T47D (cell line): Measurements from ENCODE around the gene SLC6A19.

Source experiments
- DNase-seq, 2 experiments: peaks; one replicate each; pipeline versions ENCODE4 v3.0.0 to v3.0.0-alpha.2; 2011 to 2012; ENCODE audit warnings: low read depth in 1 of 2, low spot score in 1 of 2
- JUND ChIP-seq: IDR thresholded peaks from 2 replicates; pipeline ENCODE4 v1.6.1; 2012; ENCODE audit warnings: low read depth
- in situ Hi-C: cut with HindIII; loops from 2 replicates; pipeline ENCODE4 v1.10.0; 2016; ENCODE audit warnings: low sequenced_read_pairs, low pct_unique_long_range_greater_than_20kb

Gene SLC6A19

GRCh38 chr5:1169211-1170115 is 31.9 kb upstream of the SLC6A19 start:
- no peak for DNase-seq
- TF ChIP-seq JUND: no peak
- in situ Hi-C loops: no loop called here

DNA sequence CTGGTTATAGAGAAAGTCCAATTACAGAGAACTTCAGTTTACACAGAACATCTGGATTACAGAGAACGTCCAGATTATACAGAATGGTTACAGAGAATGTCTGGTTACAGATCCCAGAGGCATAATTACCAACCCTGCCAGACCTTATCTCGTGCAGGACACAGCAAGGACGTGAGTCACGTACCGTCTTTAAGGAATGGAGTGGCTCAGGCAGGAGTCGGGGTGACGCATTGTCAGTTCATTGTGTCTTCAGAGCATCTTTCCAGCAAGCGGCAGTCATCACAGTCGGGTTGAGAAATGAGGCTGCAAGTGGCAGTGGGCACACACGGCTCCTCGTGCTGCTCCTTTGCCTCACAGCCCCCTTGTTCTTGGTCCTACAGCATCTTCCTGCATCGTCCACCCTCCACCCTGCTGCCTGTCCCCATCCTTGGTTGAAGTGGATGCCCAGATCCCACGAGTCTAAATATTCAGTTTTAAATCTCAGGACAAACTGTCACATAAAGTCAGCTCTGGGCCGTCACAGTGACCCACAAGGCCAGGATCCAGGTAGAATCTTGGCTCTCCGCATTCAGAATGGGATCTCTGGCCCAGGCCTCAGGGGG is 30.0 kb upstream of the SLC6A19 start:
- no peak for DNase-seq
- in situ Hi-C loops: no loop called here
- no peak for TF ChIP-seq JUND

DNA sequence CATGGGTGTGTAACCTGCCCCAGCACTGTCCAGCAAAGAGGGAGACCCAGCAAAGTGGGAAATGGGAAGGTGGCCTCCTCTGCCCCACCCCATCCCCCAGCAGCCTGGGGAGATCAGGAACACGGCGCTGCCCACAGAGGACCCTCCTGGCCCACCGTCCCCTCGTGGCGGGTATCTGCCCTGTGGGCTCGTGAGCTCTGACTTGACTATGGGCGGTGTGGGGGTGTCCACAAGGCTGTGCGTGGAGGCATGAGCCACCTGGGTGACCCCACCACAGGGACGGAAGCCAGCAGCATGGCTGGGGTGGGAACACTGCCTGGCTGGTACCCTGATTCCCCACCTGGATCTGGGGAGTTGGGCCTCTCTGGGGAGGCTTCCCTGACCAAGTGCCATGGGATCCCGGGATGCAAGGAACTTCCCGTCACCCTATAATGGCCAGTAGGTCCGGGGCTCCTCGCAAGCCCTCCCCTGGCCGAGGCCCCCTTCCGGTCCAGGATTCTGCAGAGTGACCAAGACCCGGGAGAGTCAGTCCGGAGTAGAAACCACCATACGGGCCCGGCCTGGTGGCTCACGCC is 29.3 kb upstream of the SLC6A19 start:
- no peak for TF ChIP-seq JUND
- in situ Hi-C loops: no loop called here
- no peak for DNase-seq

DNA sequence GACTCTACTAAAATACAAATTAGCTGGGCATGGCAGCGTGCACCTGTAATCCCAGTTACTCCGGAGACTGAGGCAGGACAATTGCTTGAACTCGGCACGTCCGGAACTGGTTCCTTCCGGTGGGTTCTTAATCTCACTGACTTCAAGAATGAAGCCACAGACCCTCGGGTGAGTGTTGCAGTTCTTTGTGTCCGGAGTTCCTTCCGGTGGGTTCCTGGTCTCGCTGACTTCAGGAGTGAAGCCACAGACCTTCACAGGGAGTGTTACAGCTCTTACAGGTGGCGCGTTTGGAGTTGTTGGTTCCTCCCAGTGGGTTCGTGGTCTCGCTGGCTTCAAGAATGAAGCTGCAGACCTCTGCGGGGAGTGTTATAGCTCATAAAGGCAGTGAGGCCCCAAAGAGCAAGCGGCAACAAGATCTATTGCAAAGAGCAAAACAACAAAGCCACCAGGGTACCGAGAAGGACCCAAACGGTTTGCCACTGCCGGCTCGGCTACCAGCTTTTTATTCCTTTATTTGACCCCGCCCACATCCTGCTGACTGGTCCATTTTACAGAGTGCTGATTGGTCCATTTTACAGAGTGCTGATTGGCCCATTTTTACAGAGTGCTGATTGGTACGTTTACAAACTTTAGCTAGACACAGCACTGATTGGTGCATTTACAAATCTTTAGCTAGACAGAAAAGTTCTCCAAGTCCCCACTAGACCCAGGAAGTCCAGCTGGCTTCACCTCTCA is 28.6 kb upstream of the SLC6A19 start:
- DNase-seq: peak in 1 of 2 experiments; percentile 43
- no peak for TF ChIP-seq JUND

GRCh38 chr5:1173485-1174070 is 27.8 kb upstream of the SLC6A19 start:
- no peak for DNase-seq
- TF ChIP-seq JUND: no peak
- in situ Hi-C loops: no loop called here

More for the DNA sequence above, 28.6 kb upstream of the SLC6A19 start:
- in situ Hi-C loops: no loop called here

- in situ Hi-C loops: no loop called here
- DNase-seq: peak; percentile 75 to 91
- no peak for TF ChIP-seq JUND
Observed at GRCh38 chr5:1174122-1174936, 27.1 kb upstream of the SLC6A19 start.

- in situ Hi-C loops: no loop called here
- TF ChIP-seq JUND: no peak
- no peak for DNase-seq
Observed at GRCh38 chr5:1175015-1175414, 26.4 kb upstream of the SLC6A19 start.

GRCh38 chr5:1175801-1176472 is 25.5 kb upstream of the SLC6A19 start:
- DNase-seq: no peak
- in situ Hi-C loops: no loop called here
- no peak for TF ChIP-seq JUND

- TF ChIP-seq JUND: no peak
- DNase-seq: peak in 1 of 2 experiments; percentile 78
- in situ Hi-C loops: no loop called here
Observed at GRCh38 chr5:1176473-1177391, 24.7 kb upstream of the SLC6A19 start.

- in situ Hi-C loops: no loop called here
- no peak for TF ChIP-seq JUND
- DNase-seq: no peak
Observed at GRCh38 chr5:1177826-1178528, 23.4 kb upstream of the SLC6A19 start.
